ENCODE data around the gene TSR3.
"Not testable (repeated sequence)": the region's sequence is repeated elsewhere in the genome, so short reads cannot be mapped to it uniquely, and the experiment has no call there.

Gene TSR3

GRCh38 chr16:1335996-1336395 is 15.7 kb downstream of the TSR3 start:
- peak; percentile 30 for DNase-seq

GRCh38 chr16:1335211-1335971 is 16.3 kb downstream of the TSR3 start:
- DNase-seq, result peak; percentile 54

- DNase-seq, result no peak
These were observed 16.9 kb downstream of the TSR3 start for GRCh38 chr16:1334739-1335138.

- peak; percentile 30 for DNase-seq
These were observed 17.6 kb downstream of the TSR3 start for GRCh38 chr16:1333854-1334700.

GRCh38 chr16:1333149-1333812 is 18.4 kb downstream of the TSR3 start, which contains the start of gene BAIAP3:
BAIAP3 (plus strand) TSS chr16:1333645; CDS start chr16:1338550, 4,905 bp downstream.
- DNase-seq, result peak; percentile 62

GRCh38 chr16:1332618-1333148 is 19.0 kb downstream of the TSR3 start:
- peak; percentile 15 for DNase-seq

GRCh38 chr16:1331712-1332617 is 19.7 kb downstream of the TSR3 start:
- DNase-seq, result peak; percentile 99

GRCh38 chr16:1330931-1331711 is 20.6 kb downstream of the TSR3 start:
- no peak for DNase-seq

- peak; percentile 47 for DNase-seq
These were observed 21.3 kb downstream of the TSR3 start for GRCh38 chr16:1330260-1330914.

- not testable (repeated sequence) for DNase-seq
These were observed 22.7 kb downstream of the TSR3 start for GRCh38 chr16:1328961-1329360.

- DNase-seq, result not testable (repeated sequence)
These were observed 23.5 kb downstream of the TSR3 start for GRCh38 chr16:1328136-1328535.

- no peak for DNase-seq
These were observed 24.1 kb downstream of the TSR3 start for GRCh38 chr16:1327619-1327947.

- no peak for DNase-seq
These were observed 24.6 kb downstream of the TSR3 start for GRCh38 chr16:1326946-1327618.

GRCh38 chr16:1326391-1326790 is 25.3 kb downstream of the TSR3 start:
- no peak for DNase-seq

GRCh38 chr16:1325673-1326371 is 25.9 kb downstream of the TSR3 start:
- no peak for DNase-seq

GRCh38 chr16:1325261-1325660 is 26.4 kb downstream of the TSR3 start:
- no peak for DNase-seq

GRCh38 chr16:1324286-1324826 is 27.3 kb downstream of the TSR3 start:
- no peak for DNase-seq

GRCh38 chr16:1323296-1324239 is 28.1 kb downstream of the TSR3 start:
- DNase-seq, result no peak
